OCI-M2 (cell line): ENCODE results near the gene C2orf74.
"Not testable (repeated sequence)": the region's sequence is repeated elsewhere in the genome, so short reads cannot be mapped to it uniquely, and the experiment has no call there.

Source experiments
- DNase-seq: peaks from one replicate; lab custom pipeline; 2025; ENCODE audit not compliant: unreplicated experiment; lab: John Stamatoyannopoulos, UW

Gene C2orf74

DNA sequence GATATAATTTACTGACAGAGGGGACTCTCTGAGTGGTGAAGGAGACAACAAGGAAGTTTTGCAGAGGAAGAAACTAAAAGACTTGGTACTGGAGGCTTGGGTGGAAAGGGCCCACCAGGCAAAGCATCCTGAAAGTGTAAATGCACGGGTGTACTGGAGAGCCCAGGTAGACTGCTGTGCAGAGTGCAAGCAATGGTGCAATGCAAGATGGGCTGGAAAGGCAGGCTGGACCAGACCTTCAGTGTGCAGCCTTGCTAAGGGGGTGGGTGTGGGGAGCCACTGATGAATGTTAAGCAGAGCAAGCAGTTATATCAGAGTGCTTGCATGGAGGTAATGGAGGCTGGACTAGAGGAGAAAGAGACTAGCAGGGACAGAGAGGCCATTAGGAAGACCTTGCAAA is 10.7 kb downstream of the C2orf74 start:
- no peak for DNase-seq

DNA sequence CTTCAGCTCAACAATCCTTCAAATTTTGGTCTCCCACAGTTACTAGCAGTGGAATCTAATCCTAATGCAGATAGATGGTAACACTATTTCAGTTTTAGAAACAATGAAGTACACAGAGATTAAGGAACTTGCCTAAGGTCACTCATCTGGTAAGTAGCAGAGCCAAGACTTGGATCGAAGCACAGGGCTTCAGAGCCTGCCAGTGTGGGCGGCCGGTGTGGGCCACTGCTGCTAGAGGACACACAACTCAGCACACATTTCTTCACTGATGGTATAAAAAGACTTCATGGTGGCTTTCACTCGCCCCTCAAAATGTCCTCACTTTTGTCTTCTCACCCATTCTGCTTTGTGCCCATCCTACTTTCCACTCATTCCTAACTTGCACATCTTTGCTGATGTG is 11.1 kb downstream of the C2orf74 start:
- DNase-seq = no peak

DNA sequence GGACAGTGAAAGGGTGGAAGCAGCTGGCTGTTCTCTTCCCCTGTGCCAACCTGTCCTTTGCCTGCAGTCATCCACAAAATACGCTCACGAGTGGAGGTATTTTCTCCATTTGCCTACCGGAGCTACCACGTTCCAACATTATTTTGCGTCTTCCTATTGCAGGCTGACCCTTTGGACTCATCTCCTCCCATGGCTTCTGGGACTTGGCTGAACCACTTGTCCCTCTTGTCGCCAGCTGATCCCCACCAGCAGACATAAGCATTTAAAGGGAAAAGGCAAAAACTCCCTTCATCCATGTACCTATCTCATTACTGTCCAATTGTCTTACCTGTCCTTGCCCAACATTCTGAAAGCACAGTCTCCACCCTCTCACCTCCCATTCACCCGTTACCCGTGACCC is 13.0 kb downstream of the C2orf74 start:
- no peak for DNase-seq

DNA sequence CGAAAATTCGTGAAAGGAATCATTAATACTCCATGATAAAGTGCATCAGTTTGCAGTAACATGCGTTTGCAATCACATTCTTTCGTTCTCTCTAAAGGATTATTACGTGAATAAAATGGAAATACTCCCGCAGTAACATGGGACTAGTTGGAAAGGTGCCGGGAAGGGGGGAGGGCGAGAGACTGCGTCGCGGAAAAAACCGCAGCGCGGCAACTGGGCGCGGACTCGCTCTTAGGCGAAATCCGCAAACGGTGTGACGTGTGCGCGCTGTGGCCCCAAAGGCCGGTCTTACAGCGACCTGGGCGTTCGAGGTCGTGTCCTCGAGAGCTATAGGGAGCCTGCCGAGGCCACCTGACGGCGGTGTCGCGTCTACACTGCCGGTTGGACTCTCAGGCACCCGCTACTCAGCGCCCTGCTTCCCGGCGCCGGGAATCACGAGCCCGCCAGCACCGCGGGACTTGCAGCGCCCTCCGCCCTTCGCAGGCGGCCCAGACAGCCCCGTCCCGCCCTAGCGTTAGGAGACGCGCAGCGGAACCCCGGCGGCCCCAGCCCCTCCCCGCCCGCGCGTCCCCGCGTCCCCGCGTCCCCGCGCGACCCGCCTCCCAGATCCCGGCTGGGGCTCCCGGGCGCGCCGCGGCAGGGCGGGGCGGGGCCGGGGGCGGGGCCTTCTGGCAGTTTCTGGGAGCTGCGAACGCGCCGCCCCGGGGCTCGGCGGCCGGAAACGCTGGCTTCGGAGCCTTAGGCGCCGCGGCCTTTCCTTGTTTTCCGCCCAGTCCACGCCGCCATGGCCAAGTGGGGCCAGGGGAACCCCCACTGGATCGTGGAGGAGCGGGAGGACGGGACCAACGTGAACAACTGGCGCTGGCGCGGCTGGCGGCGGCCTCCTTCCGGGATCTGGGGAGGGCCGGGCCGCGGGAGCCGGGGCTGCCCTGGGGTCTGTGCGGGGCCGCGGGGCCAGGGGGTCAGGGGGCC is 15.1 kb downstream of the C2orf74 start:
- peak; percentile 41 for DNase-seq

DNA sequence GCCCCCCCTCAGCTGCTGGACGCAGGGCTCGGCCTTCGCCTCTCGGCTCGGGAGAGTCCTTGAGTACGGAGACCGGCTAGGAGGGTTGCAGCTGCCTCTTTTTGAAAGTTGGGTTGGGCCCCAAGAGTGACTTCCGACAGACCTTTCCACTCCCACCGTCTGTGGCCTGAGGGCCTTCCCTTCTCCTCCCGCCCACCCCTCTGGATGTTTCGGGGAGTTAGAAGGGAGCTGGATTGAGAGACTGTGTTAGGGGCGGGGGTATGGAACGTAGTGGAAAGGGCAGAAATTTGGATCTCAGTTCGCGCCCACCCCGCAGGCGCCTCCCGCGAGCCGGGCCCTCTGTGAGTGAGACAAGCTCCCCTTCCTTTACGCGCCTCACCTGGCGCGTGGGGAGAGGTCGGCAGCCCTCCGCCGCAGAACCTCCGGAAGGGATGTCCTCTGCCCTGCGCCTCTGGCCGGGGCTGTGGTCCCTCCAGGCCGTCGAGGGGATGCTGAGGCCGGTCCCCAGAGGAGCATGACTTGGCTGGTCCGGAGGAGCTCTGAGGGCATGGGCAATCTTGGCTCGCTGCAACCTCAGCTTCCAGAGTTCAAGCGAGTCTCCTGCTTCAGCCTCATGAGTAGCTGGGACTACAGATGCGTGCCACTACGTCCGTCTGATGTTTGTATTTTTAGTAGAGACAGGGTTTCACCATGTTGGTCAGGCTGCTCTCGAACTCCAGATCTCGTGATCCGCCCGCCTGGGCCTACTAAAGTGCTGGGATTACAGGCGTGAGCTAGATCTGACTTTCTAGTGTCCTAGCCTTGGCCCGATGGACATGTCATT is 15.9 kb downstream of the C2orf74 start:
- no peak for DNase-seq

DNA sequence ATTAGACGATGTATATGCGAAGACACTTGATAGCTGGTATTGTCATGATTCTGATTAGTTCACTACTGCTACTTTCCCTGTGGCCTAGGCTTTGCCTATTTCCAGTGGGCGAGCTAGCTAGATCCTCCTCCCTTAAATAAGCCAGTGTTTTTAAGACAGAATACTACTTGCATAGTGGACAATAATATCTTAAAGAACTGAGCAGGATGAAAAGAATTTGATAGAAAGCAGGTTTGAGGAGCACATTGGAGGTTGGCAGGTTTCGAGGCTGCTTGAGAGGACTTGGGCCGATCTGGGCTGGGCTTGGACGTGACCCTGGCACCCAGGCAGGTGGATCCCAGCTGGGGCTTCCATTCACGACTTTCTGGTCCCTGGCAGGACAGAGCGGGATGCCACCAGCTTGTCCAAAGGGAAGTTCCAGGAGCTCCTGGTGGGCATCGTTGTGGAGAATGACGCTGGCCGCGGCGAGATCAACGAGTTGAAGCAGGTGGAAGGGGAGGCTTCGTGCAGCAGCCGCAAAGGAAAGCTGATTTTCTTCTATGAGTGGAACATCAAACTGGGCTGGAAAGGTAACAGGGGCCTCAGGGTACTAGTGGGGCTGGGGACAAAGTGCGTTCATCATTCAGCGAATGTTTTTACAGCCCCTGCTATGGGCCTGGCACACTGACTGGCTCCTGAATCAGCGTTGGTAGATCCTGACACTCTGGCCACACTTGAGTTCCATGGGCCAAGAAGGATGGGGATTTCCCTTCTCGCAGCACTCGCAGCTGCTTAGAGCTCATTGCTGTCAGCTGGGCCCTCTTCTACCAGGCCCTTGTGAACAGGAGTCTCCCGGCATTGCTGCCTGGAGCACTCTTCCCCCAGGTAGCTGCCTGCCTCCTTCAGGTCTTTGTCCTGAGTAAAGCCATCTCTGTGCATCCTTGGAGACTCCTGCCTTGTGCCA is 16.9 kb downstream of the C2orf74 start:
- DNase-seq = no peak

DNA sequence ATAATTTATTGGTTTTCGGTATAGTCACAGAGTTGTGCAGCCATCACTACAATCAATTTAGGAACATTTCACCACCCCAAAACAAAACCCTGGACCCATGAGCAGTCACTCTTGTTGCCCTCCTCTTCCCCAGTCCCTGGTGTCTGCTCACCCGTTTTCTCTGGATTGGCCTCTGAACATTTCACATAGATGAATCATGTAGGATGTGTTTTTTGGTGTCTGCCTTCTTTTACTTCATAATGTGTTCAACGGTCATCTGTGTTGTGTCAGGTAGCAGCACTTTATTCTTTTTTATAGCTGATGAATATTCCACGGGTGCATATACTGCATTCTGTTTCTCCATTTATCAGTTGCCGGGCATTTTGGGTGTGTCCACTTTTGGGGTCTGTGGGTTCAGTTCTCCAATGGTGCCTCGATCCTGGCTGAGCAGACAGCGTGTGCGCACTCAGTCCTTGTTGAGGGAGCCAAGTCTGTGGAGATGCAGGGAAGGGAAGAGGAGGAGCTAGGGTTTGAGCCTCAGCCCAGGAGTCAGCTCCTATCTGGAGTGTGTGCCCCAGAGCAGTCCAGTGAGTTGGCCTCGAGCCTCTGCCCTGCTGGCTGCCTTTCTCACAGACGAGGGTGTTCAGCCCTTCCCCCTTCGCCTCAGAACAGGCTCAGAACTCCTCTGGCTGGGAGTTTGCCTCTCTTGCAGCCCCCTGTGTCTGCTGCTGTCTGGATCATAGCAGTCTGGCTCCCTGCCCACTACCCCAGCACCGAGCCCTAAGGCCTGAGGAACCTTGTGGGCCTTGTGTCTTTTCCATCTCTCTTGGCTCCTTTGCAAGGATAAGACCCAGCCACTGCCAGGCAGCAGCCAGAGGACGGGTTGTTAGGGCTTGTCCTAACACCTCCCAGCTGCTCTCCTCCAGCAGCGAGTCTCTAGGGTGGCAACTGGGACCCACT is 18.0 kb downstream of the C2orf74 start:
- no peak for DNase-seq

DNA sequence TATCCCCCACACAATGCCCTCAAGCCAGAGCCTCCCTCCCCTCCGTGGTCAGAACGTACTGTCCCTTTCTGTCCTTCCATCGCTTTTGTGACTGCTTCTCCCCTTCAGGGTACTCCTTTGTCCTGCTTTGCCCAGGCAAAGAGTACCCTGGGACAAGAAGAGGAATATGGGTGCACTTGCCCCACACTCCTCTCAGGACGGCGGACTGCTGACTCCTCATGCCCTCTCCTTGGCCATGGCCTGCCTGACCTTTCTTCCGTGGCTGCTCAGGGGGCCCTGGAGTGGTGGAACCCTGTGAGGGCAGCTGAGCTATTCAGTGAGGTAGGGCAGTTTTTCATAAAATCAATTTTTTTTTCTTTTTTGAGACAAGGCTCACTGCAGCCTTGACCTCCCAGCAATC is 18.7 kb downstream of the C2orf74 start:
- no peak for DNase-seq

DNA sequence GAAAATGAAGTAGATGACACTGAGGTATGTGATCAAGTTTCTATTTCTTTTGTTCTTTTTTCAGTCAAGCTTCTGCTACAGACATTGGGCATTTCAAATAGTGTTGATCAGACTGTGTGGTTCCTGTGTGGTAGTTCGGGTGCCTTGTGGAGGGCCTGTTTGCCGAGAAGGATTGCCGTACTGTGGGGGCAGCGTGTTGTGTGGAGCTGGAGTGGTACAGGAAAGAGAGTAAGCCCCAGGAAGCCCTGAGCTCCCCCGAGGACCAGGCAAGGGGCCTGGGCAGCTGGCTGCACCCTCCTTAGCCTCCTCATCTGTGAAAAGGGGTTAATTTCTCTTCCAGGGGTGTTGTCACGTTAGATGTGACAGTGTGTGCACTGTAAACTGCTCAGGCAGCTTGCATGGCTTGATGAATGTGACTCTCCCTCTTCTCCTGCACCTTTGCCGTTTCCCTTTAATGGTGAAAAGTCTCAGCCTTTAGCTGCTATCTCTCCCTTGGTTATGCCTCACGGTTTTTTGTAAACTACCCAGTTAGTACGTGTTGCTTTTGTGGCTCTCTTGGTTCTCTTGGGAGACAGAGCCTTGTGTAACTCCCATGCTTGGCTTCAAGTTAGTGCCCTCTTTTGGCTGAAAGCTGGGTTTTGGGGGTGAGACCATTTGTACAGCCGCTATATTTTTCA is 19.5 kb downstream of the C2orf74 start:
- DNase-seq = no peak

DNA sequence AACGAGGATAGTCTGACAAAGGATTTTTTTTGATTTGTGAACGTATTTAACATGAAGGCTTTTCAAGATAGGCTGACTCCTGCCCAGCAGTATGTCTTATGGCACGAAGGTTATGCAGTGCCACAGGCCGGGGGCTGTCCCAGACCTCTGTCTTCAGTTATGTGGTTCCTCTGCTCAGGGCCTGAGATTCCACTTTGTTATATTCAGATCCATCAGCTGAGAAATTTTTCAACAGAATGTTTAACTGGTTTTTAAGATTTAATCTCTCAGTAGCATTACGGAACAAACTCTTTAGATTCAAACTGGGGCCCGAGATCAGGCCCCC is 20.0 kb downstream of the C2orf74 start:
- DNase-seq = no peak

DNA sequence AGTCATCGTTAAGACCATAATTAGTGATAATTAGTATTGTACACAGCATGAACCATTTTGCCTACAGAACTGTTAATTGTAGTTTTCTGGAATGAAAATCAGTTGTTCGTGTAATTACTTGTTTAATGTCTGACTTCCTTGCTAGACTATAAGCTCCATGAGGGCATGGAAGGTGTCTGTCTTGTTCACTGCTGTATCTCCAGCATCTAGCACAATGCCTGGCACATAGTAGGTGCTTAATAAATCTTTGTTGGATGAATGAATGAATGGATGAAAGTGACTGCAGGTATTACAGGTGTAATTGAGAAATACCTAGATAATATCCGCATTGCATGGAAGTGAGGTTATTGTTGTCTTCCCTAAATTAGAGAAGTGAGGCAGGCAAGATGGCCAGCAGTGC is 21.8 kb downstream of the C2orf74 start:
- no peak for DNase-seq

DNA sequence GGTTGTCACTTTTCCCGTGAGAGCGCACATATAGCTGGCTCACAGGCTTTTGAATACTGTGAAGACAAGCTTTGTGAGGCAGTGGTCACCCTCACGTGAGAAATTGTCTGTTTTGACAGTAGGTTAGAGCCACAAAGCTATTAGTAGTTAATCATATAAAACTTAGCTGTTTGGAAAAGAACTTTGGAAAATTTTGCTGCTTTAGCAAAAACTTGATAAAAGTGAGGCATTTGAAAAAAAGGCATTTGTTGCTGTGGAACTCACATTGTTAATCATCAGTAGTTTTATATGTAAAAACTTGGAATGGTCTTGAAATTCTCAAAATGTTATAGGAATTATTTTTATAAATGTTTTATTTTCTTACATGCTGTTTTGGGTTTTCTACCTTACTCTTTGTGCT is 22.3 kb downstream of the C2orf74 start:
- DNase-seq = no peak

DNA sequence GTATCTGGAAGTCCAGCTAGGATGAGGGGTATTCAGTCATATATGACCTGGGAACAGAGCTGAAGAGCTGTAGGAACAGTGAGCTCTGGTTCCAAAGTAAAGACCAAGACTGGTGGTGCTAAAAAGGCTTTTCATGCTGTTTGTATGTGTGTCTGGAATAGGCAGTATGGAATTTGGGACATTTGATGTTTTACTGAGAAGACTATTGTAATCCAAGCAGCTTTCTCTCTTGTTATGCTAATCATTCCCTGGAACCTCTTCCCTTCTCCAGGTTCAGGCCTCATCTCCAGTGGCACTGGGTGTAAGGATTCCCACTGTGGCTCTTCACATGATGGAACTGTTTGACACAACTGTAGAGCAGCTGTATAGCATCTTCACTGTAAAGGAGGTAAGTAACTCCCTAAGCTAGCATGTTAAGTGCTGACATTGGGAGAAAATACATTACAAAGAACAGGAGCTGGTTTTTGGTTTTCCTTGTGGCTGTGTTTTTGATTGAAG is 23.3 kb downstream of the C2orf74 start:
- DNase-seq = no peak

DNA sequence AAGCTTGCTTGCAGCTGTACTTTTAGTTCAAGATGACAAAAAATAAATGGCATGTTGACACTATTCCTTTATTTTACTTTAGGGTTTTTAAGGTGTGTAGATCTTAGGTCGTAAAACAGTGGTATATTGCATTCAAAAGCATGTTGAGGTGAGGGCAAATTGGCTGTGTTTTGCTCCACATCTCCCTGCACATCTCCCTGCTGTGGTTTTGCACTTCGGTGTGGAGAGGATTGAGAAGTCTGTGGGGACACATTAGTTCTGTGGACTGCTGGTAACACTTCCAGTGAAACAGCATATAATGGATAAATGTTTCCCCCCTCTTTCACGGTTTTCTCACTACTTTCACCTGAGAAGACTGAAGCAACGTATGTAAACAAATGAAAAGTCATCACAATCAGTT is 25.1 kb downstream of the C2orf74 start:
- DNase-seq = no peak

DNA sequence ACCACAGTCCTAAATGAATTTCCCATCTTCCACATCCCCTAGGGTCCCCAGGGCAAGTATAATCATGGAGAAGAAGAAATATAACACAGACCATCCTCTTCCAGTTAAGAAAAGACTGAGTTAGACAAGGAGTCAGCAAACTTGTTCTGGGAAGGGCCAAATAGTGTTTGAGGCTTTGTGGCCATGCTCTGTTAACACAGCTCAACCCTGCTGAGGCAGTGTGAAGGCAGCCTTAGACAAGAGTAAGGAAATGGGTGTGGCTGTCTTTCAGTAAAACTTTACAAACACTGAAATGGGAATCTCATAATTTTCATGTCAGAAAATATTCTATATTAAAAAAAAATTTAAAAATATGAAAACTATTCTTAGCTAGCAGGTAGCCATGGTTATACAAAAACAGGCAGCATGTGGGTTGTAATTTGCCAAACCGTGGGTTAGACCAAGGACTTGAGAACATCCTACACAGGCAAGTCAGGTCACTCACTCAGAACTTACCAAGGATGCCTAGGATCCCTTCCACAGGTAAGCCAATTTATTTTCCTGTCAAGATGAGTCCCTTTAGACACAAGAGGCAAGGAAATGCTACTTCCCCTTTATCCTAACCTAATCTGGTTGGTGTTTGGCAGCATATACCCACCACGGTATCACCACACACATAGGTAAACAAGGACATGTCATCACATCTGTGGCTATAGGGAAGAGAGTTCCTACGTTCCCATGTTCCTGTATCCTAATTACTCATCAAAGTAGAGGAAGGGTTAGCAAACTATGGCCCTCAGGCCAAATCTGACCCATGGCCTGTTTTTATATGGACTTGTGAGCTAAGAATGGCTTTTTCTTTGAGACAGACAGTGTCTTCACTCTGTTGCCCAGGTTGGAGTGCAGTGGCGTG is 31.9 kb downstream of the C2orf74 start:
- DNase-seq = no peak

DNA sequence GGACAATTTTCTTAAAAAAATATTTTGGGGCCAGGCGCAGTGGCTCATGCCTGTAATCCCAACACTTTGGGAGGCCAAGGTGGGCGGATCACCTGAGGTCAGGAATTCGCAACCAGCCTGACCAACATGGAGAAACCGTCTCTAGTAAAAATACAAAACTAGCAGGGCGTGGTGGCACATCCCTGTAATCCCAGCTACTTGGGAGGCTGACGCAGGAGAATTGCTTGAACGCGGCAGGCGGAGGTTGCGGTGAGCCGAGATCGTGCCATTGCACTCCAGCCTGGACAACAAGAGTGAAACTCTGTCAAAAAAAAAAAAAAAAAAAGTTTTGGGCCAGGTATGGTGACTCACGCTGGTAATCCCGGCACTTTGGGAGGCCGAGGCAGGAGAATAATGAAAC is 32.7 kb downstream of the C2orf74 start:
- not testable (repeated sequence) for DNase-seq

DNA sequence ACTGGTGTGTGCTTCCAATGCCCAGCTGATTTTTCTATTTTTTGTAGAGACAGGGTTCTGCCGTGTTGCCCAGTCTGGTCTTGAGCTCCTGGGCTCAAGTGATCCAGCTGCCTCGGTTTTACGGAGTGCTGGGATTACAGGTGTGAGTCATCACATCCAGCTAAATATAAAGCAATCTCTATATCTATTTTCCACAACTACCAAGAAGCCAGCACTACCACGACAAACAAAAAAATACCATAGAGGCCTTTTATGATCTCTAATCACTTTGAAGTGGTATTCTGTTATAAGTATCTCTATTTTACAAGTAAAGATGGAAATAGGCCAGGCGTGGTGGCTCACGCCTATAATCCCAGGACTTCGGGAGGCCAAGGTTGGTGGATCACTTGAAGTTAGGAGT is 34.7 kb downstream of the C2orf74 start:
- DNase-seq = no peak

DNA sequence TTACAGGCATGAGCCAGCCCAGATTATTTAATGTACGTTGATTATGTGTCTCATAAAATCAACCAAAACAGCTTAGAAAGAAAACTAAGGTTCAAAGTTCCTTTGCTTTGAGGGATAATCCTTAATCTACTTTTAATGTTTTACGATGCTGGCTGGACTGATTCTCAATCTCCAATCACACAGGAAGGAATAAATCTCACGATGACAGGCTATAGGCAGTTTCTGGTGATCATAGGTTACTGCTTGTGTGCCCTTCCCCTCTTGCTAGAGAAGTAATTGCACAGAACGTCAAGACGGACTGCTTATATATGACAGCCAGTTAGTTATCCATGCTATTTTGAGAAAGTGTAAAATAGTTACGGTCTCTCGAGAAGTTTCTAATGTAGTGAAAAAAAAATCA is 43.1 kb downstream of the C2orf74 start:
- DNase-seq = no peak
